ENCODE results near the gene NTRK1. TPM values are rescaled to one million over a fixed set of nuclear protein-coding genes. Genes with fewer than 3 reads are reported as not detected.

Gene NTRK1
- 1 to 10 TPM; 3.4 to 4.0 TPM for total RNA-seq

DNA sequence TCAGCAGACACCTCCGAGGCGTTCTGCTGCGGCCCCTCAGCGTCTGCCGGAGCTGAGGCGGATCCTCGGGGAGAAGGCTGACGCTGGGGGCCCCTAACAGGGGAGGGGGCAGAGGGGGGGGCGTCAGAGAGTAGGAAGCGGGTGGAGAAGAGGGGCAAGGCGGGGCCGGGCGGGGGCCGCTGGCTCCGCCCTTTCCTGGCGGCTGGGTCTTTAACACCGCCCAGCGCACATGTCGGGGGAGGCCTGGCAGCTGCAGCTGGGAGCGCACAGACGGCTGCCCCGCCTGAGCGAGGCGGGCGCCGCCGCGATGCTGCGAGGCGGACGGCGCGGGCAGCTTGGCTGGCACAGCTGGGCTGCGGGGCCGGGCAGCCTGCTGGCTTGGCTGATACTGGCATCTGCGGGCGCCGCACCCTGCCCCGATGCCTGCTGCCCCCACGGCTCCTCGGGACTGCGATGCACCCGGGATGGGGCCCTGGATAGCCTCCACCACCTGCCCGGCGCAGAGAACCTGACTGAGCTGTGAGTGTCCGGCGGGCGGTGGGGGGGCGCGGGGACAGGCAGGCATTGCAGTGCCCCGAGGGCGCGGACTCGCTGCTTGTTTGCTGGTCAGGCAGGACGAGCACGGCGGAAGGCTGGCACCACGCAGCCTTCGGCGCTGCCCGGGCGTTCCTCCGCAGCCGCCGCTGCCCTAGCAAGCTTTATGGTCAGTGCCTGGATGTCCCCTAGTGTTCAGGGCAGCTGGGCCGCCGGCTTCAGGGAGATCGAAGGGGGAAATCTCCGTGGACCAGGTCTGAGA is at the start of gene NTRK1:
TSS of gene NTRK1 (plus strand) at position 238 of the 796 bp plus-strand sequence. CDS start at position 308, 70 bp downstream.
- Mint-ChIP-seq H3K27ac (no peak within 1 kb of the TSS), H3K4me1 (peaks cover 35% of the 10 kb centered on the region), H3K4me3 (peak within 1 kb of the TSS; percentile 69)

DNA sequence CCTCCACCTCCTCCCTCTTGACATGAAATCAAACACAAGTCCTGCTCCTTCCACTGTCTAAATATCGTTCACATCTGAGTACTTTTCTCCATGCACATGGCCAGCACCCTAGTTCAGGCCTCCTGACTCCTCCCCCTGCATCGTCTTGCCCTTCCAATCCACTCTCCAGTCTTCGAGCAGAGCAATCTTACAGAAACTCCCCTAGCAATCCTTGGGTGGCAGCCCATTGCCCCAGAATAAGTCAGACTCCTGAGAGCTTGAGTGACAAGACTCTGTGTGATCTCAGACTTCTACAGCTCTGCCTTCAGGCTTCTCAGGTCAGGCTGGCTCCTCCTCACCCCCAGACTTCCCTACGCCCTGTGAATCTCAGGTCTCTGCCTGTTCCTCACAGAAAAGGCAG is 49.5 kb upstream of the NTRK1 start:
- no peaks in the 10 kb centered on the region for H3K27me3 Mint-ChIP-seq
- no peak for DNase-seq
- peak overlapping the region; percentile 14 for H3K27ac Mint-ChIP-seq
- H3K4me1 Mint-ChIP-seq = peaks cover 62% of the 10 kb centered on the region
- H3K36me3 Mint-ChIP-seq = peaks cover 78% of the 10 kb centered on the region
- peak overlapping the region; percentile 94 for H3K4me3 Mint-ChIP-seq
- H3K9me3 Mint-ChIP-seq = no peaks in the 10 kb centered on the region

More for the DNA sequence above, at the start of gene NTRK1:
- Mint-ChIP-seq H3K9me3 (no peaks in the 10 kb centered on the region), H3K27me3 (peaks cover 77% of the 10 kb centered on the region), H3K36me3 (no peaks in the 10 kb centered on the region)
- peak; percentile 67 for DNase-seq

DNA sequence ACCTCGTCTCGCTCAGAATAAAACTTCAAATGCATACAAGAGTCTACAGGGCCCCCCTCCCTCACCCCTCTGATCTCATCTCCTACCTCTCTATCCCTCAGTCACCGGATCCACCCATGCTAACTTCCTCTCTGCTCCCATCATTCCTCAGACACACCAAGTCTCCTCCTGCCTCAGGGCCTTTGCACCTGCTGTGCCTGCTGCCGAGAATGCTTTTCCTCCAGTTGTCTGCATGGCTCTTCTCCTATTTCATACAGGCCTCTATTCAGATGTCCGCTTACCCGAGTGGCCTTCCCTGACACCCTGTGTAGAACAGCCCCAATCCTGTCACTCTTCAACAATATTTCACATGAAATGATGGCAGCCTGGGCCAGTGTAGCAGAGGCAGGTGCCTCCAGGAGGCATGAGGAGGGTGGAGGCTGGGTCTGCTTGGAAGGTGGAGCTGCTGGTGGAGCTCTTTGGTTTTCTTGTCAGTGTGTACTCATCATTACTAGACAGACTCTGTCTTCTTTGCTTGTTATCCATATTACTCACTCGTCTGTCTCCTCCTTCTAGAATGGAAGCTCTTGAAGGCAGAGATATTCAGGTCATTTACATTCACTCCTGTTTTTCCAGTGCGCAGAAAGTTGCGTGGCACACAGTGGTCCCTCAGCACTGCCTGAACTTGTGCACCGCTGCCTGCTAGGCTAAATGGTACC is 48.2 kb upstream of the NTRK1 start:
- no peaks in the 10 kb centered on the region for H3K9me3 Mint-ChIP-seq
- no peak for DNase-seq
- peak overlapping the region; percentile 60 for H3K27ac Mint-ChIP-seq
- peaks cover 61% of the 10 kb centered on the region for H3K4me1 Mint-ChIP-seq
- H3K27me3 Mint-ChIP-seq = no peaks in the 10 kb centered on the region
- peaks cover 73% of the 10 kb centered on the region for H3K36me3 Mint-ChIP-seq
- peak overlapping the region; percentile 94 for H3K4me3 Mint-ChIP-seq

DNA sequence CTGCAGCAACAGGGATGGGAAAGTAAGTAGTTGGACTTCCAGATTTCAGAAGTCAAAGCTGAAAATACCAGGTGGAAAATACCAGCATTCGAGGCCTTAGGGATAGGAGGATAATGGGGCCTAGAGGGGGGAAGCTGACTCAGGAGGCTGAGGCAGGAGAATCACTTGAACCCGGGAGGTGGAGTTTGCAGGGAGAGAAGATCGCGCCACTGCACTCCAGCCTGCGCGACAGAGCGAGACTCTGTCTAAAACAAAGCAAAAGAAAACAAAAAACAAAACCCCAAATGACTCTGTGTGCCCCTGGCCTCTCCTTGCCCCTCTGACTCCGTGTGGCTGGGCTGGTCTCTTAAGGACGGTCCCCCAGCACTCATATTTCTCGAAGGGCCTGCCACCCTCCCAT is 47.4 kb upstream of the NTRK1 start:
- H3K36me3 Mint-ChIP-seq = peaks cover 64% of the 10 kb centered on the region
- H3K4me3 Mint-ChIP-seq = peak overlapping the region; percentile 94

DNA sequence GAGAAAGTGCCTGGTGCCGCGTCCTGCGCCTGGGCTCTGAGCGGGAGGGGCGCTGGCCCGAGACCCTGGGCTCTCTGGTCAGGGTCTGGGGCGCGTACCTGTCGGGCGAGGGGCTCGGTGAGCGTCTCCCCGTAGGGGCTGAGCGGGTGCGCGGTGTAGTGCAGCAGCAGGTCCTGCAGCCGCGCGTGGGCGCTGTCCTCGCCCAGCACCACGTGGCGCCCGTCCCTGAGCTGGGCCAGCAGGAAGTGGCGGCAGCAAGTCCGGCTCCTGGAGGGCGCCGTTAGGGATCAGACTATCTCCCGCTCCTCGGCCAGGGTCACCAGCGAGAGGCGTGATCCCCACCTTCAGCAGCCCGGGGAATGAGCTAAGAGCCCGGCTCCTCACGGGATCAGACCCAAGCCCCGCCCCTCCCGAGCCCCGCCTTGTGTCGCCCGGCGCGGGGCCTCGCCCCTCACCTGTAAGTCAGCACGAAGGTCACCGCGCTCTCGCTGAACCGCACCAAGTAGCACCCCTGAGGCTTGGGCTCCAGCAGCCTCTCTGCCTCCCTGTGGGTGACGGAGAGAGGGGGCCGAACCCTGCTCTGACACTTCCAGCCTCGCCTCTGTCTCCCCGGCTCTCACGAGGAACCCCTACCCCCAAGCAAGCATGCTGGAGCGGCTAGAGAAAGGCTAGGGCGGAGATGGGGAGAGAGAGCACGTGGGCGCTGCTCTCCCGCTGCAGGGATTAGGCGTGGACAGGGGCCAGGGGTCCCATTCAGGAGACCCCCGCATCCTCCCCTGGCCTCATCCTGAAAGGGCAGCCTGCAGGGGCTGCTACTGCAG is 46.7 kb upstream of the NTRK1 start:
- peak; percentile 80 for DNase-seq
- Mint-ChIP-seq H3K9me3 (no peaks in the 10 kb centered on the region), H3K36me3 (peaks cover 58% of the 10 kb centered on the region), H3K27me3 (no peaks in the 10 kb centered on the region), H3K4me1 (peaks cover 53% of the 10 kb centered on the region), H3K27ac (peak overlapping the region; percentile 99), H3K4me3 (peak overlapping the region; percentile 94)

More for the DNA sequence above, 47.4 kb upstream of the NTRK1 start:
- no peak for DNase-seq
- Mint-ChIP-seq H3K27me3 (no peaks in the 10 kb centered on the region), H3K4me1 (peaks cover 56% of the 10 kb centered on the region), H3K27ac (peak overlapping the region; percentile 99), H3K9me3 (no peaks in the 10 kb centered on the region)

DNA sequence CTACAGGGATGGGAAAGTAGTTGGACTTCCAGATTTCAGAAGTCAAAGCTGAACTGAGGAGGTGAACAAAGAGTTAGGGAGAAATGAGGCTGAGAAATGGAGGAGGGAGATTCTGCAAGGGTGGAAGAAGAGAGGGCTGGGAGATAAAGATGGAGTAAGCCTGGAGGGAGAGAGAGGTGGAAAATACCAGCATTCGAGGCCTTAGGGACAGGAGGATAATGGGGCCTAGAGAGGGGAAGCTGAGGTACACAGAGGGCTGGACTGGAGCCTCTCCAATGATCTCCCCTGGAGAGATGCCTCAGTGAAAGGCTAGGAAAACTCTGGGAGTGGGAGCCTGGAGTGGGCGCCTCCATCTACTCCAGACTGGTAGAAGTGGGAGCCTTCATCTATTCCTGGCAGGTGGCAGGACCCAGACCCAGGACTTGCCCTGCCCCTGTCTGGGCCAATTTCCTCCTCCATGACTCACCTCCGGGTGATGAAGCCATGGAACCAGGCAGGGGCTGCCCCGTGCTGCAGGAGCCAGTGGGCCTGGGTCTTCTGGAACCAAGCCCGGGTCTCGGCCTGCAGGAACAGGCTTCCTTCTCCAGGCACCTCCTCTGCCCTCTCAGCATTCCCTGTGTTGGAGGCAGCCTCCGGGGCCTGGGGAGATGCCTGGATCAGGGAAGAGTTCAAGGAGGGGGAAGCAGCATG is 45.9 kb upstream of the NTRK1 start:
- Mint-ChIP-seq H3K27ac (peak overlapping the region; percentile 99), H3K27me3 (no peaks in the 10 kb centered on the region), H3K4me1 (peaks cover 48% of the 10 kb centered on the region), H3K9me3 (no peaks in the 10 kb centered on the region), H3K4me3 (peak overlapping the region; percentile 94), H3K36me3 (peaks cover 53% of the 10 kb centered on the region)
- peak; percentile 48 for DNase-seq

DNA sequence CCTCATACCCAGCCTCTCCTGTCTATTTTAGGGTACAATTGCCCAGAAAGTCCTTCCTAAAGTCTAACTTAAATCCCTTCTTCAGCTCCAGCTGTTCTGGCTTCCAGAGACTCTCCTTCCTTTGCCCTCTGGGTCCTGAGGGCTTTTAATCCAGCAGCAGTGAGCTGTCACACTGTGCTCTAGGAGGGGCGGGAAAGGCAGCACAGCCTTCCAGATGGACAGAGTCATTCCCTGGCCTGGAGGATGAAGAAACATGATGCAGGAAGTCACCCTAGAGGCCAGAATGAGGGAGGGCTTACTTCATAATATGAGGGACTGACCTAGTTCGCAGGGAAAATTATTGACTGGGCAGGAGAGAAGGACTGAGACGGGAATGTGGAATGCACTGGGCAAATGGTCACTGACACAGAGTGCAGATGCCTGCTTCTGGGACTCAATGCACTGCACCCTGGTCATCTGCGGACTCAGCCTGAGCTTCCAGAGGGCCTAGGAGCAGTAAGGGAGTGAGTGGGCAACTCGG is 45.3 kb upstream of the NTRK1 start:
- Mint-ChIP-seq H3K9me3 (no peaks in the 10 kb centered on the region), H3K4me1 (peaks cover 44% of the 10 kb centered on the region), H3K4me3 (peak overlapping the region; percentile 94), H3K27ac (peak overlapping the region; percentile 99), H3K27me3 (no peaks in the 10 kb centered on the region), H3K36me3 (peaks cover 53% of the 10 kb centered on the region)
- no peak for DNase-seq

DNA sequence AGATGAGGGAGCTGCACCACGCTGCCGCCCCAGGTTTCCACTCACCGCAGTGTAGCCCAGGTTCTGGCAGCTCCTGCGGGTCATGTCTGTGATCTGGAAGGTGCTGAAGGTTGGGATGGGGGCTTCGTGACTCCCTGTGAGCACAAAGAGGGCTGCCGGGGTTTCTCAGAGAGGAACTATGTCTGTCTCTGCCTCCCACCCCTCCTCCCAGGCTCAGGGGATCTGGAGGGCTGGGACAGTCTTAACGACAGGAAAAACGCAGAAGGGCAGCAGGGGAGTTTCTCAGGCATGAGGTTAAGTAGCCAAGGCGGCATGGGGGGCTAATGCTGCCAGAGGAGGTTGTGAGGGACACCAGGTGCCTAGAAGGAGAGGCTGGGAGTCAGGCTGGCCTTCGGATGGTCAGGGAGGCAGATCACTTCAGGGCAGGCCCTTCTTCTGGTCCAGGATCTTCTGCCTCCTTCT is 44.7 kb upstream of the NTRK1 start:
- H3K27ac Mint-ChIP-seq = peak overlapping the region; percentile 99
- H3K4me3 Mint-ChIP-seq = peak overlapping the region; percentile 94
- peaks cover 3% of the 10 kb centered on the region for H3K9me3 Mint-ChIP-seq
- H3K27me3 Mint-ChIP-seq = no peaks in the 10 kb centered on the region
- H3K4me1 Mint-ChIP-seq = peaks cover 43% of the 10 kb centered on the region
- peaks cover 52% of the 10 kb centered on the region for H3K36me3 Mint-ChIP-seq
- no peak for DNase-seq

DNA sequence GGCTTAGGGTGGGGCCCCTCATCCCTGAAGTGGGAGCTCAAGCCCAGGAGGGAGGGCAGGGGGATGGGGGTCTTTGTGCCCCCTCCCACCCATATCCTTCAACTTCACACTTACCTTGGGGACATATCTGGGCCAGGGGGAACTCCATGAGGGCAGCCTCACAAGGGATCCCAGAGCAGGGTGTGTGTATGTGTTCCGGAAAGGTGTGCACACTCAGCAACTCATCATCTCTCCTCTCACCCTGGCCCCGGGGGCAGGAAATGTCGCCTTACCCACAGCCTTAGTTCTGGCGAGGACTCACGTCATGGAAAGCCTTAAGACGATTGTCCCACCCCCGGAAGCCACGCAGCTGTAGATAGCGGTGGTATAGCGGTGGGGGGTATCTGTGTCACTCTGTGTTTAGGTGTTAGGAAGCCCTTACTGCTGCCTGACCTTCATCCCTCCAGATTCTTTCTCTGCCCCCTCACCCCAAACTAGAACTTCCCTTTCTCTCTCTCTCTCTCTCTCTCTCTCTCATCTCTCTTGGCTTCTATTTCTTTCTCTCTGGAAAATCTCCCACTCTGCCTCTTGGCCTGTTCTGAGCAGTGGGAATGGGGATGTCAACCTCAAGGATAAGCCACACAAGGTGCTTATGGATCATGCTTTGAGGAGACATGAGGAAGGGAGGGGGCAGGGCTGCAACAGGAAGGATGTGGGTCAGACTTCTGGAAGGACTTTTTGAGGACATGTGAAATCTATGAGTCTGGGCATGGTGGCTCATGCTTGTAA is 43.9 kb upstream of the NTRK1 start, which contains the start of gene SH2D2A:
TSS of gene SH2D2A (minus strand) at position 288 of the 768 bp plus-strand sequence. CDS start at position 148, 140 bp downstream.
- H3K4me3 Mint-ChIP-seq = peak within 1 kb of the TSS; percentile 94
- H3K36me3 Mint-ChIP-seq = peaks cover 44% of the 10 kb centered on the region
- peak within 1 kb of the TSS; percentile 99 for H3K27ac Mint-ChIP-seq
- H3K9me3 Mint-ChIP-seq = peaks cover 3% of the 10 kb centered on the region
- no peaks in the 10 kb centered on the region for H3K27me3 Mint-ChIP-seq
- peak; percentile 93 for DNase-seq
- H3K4me1 Mint-ChIP-seq = peaks cover 41% of the 10 kb centered on the region

DNA sequence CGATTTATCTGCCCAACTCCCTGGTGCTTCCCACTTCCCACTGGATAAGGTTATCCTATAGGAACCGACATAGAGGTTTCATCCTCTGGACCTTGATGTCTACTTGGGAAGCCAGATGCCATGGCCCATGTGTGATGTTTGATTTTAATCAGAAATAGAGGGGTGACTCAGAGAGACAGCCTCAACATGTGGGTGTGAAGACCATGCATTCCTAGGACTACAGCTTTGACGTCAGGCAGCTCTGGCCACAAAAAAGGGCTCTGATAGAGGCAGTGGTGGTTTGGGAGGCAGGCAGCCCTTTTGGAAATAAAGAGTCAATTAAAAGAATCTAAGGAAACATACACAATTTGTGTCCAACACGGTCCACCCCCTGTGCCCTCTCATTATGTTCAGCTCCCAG is 38.9 kb upstream of the NTRK1 start:
- Mint-ChIP-seq H3K36me3 (no peaks in the 10 kb centered on the region), H3K9me3 (peaks cover 3% of the 10 kb centered on the region), H3K27me3 (no peaks in the 10 kb centered on the region), H3K4me1 (peaks cover 31% of the 10 kb centered on the region), H3K4me3 (no peak overlapping the region), H3K27ac (peak overlapping the region; percentile 77)
- peak; percentile 67 for DNase-seq

DNA sequence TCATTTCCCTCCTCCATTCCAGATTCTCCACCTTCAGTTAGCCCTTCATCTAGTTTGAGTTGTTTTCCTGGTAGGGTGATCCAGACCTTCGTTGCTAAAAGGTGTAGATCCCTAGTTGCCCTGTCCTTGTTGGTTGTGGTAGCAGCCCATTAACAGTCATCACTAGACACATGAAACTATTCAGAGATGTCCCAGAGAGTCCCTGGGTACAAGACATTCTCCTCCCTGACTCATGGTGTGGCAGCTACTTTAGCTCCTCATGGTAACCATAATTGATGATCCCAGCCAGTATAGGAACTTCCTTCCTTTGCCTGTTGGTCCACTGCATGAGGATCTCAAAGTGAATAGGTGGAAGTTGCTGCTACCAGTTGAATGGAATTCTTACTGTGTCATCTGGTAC is 38.0 kb upstream of the NTRK1 start:
- Mint-ChIP-seq H3K27me3 (no peaks in the 10 kb centered on the region), H3K4me1 (peaks cover 27% of the 10 kb centered on the region), H3K4me3 (no peak overlapping the region), H3K9me3 (peaks cover 3% of the 10 kb centered on the region), H3K27ac (no peak overlapping the region), H3K36me3 (no peaks in the 10 kb centered on the region)
- DNase-seq = no peak

DNA sequence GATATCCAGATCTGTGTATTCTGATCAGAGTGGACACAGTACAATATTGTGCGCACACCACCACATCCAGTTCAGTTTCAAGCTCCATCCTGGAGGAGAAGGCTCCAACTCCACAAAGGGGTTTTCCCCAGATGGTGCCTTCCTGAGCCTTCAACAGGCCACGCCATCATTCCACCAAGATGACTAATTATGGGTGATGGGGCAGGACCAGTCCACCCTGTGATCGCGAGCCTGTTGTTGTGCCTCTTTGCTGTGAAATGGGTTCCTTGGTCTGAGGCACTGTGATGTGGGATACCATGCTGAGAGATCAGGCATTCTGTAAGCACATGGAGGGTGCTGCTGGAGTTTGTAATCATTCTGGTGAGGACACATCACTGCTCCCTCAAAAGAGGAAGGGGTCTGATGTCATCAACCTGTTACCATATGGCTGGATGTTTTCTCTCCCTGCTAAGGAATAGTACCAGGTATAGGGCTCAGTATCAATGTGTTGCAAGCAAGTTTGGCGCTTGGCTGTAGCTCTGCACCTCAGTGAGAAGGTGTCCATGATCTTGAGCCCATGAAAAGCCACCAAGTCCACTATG is 37.4 kb upstream of the NTRK1 start:
- Mint-ChIP-seq H3K4me1 (peaks cover 24% of the 10 kb centered on the region), H3K27me3 (no peaks in the 10 kb centered on the region), H3K9me3 (peaks cover 3% of the 10 kb centered on the region), H3K4me3 (no peak overlapping the region), H3K27ac (no peak overlapping the region), H3K36me3 (no peaks in the 10 kb centered on the region)
- no peak for DNase-seq

DNA sequence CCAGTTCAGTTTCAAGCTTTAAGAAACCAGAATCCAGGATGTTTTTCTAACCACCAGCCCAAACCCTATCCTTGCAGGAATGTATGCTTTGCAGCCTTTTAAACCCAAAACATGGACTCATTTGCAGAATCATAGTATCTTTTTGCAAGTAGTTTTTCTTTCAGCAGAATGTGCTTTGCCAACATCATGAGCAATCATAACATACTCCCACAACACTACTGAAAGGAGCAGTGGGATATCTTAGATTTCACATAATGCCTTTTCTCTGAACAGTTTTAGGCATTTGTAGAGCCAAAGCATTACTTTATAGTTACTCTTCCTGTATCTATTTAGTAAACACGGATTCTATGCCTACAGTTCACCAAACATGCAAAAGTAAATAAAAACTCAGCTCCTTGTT is 34.0 kb upstream of the NTRK1 start:
- H3K4me1 Mint-ChIP-seq = peaks cover 17% of the 10 kb centered on the region
- H3K9me3 Mint-ChIP-seq = no peaks in the 10 kb centered on the region
- no peak overlapping the region for H3K4me3 Mint-ChIP-seq
- H3K36me3 Mint-ChIP-seq = no peaks in the 10 kb centered on the region
- no peak for DNase-seq
- H3K27ac Mint-ChIP-seq = no peak overlapping the region
- H3K27me3 Mint-ChIP-seq = peaks cover 8% of the 10 kb centered on the region
